MCF 10A (cell line): Measurements from ENCODE around the gene SLC9C1. TPM values are rescaled to one million over a fixed set of nuclear protein-coding genes. Genes with fewer than 3 reads are reported as not detected.

Experiments used
- BruUV-seq: library from RNA; stranded (reverse); fragments of 400-500 nt; replicated peaks from 2 replicates; lab custom pipeline; 2021; lab: Mats Ljungman, UMichigan
- CTCF ChIA-PET: fragments of 300-600 bp; sonication (Branson Sonifier 250); formaldehyde crosslinking; extraction: SDS; loops from one replicate; lab custom pipeline; 2021; ENCODE audit warnings: antibody characterized with exemption, inconsistent platforms; lab: Yijun Ruan, JAX
- POLR2A ChIA-PET: fragments of 300-600, 350-650 bp; sonication (Branson Sonifier 250); formaldehyde crosslinking; extraction: SDS; loops from one replicate; lab custom pipeline; 2020; ENCODE audit warnings: antibody characterized with exemption, inconsistent platforms; lab: Yijun Ruan, JAX
- DNase-seq: peaks from one replicate; pipeline ENCODE4 v3.0.0-alpha.2; 2018; ENCODE audit not compliant: unreplicated experiment
- H3K27ac Mint-ChIP-seq: one replicate; pipeline ENCODE4 v1.8.0; 2022; ENCODE audit warnings: mild to moderate bottlenecking, low read depth, mixed read lengths; ENCODE audit not compliant: unreplicated experiment
- H3K27me3 Mint-ChIP-seq: one replicate; pipeline ENCODE4 v1.8.0; 2022; ENCODE audit warnings: mixed read lengths; ENCODE audit not compliant: insufficient read depth, unreplicated experiment
- H3K36me3 Mint-ChIP-seq: one replicate; pipeline ENCODE4 v1.8.0; 2022; ENCODE audit warnings: mild to moderate bottlenecking, moderate library complexity, mixed read lengths; ENCODE audit not compliant: insufficient read depth, unreplicated experiment
- H3K4me1 Mint-ChIP-seq: one replicate; pipeline ENCODE4 v1.8.0; 2022; ENCODE audit warnings: mixed read lengths; ENCODE audit not compliant: insufficient read depth, unreplicated experiment
- H3K4me3 Mint-ChIP-seq: one replicate; pipeline ENCODE4 v1.8.0; 2022; ENCODE audit warnings: mild to moderate bottlenecking, moderate library complexity, mixed read lengths; ENCODE audit not compliant: unreplicated experiment
- H3K9me3 Mint-ChIP-seq: one replicate; pipeline ENCODE4 v1.8.0; 2022; ENCODE audit warnings: mixed read lengths; ENCODE audit not compliant: unreplicated experiment
- CTCF ChIP-seq: fragments of 200-600 bp; IDR thresholded peaks from one replicate; pipeline ENCODE4 v1.8.0; 2022; ENCODE audit warnings: antibody characterized with exemption, mild to moderate bottlenecking; ENCODE audit not compliant: unreplicated experiment
- intact Hi-C: fragments of 100-400 bp; cut with micrococcal nuclease; formaldehyde crosslinking; loops from 2 replicates; pipeline ENCODE4 v1.14.1; 2022
- total RNA-seq: library from RNA; stranded (reverse); gene quantifications from 2 replicates; pipeline ENCODE4 v1.2.3, GENCODE V29; 2022

Gene SLC9C1
- total RNA-seq, 1 experiment from 2014 or later, result not detected

- H3K4me1 Mint-ChIP-seq, result no peaks in the 10 kb centered on the region
- no TSS peak for BruUV-seq
- TF ChIP-seq CTCF, result no peak
- peaks cover 9% of the 10 kb centered on the region for H3K9me3 Mint-ChIP-seq
- no peaks in the 10 kb centered on the region for H3K36me3 Mint-ChIP-seq
- ChIA-PET POLR2A (interaction anchor here (1.9 kb wide), 1 partner anchor 10 kb away, joined by 4 read pairs; no protein-coding TSS in a partner anchor), CTCF (interaction anchor here (3.7 kb wide), 1 partner anchor 11 kb away, joined by 14 read pairs; no protein-coding TSS in a partner anchor)
- DNase-seq, result peak; percentile 31
- no peak overlapping the region for H3K4me3 Mint-ChIP-seq
- no peak overlapping the region for H3K27ac Mint-ChIP-seq
- intact Hi-C loops, result no loop called here
- no peaks in the 10 kb centered on the region for H3K27me3 Mint-ChIP-seq
Observed at GRCh38 chr3:112149136-112149535, 144.9 kb downstream of the SLC9C1 start.

- ChIA-PET CTCF (no interaction called here), POLR2A (no interaction called here)
- Mint-ChIP-seq H3K27ac (no peak overlapping the region), H3K27me3 (no peaks in the 10 kb centered on the region), H3K4me3 (no peak overlapping the region), H3K4me1 (peaks cover 5% of the 10 kb centered on the region), H3K36me3 (no peaks in the 10 kb centered on the region), H3K9me3 (peaks cover 9% of the 10 kb centered on the region)
- intact Hi-C loops, result no loop called here
- DNase-seq, result no peak
- BruUV-seq, result no TSS peak
- TF ChIP-seq CTCF, result no peak
Observed at GRCh38 chr3:112143689-112144088, 150.3 kb downstream of the SLC9C1 start.

GRCh38 chr3:112143251-112143650 is 150.8 kb downstream of the SLC9C1 start:
- Mint-ChIP-seq H3K4me1 (peaks cover 5% of the 10 kb centered on the region), H3K4me3 (no peak overlapping the region), H3K36me3 (no peaks in the 10 kb centered on the region), H3K27me3 (no peaks in the 10 kb centered on the region), H3K27ac (no peak overlapping the region), H3K9me3 (peaks cover 9% of the 10 kb centered on the region)
- intact Hi-C loops, result no loop called here
- CTCF ChIA-PET, result no interaction called here
- no peak for TF ChIP-seq CTCF
- POLR2A ChIA-PET, result no interaction called here
- no TSS peak for BruUV-seq
- DNase-seq, result no peak

DNA sequence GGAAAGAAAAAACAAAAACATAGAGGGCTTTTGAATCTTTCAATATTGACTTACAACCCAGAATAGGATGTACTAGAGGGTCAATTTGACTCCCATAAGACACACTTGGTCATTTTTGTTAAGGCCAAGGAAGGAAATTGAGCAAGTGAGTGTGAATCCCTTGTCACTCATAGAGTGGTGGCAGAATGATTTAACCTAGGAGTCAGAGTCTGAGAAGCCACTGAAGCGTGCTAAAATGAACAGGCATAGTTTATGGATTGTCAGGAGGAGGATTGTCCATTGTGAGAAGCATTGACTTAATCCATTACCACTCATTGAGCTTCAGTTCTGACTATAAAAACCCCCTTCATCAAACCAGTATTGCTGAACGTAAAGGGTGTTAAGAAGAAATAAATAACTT is 152.7 kb downstream of the SLC9C1 start:
- no peak overlapping the region for H3K27ac Mint-ChIP-seq
- DNase-seq, result no peak
- no TSS peak for BruUV-seq
- CTCF ChIA-PET, result no interaction called here
- intact Hi-C loops, result no loop called here
- no peaks in the 10 kb centered on the region for H3K36me3 Mint-ChIP-seq
- peaks cover 9% of the 10 kb centered on the region for H3K9me3 Mint-ChIP-seq
- no peaks in the 10 kb centered on the region for H3K27me3 Mint-ChIP-seq
- H3K4me3 Mint-ChIP-seq, result no peak overlapping the region
- no peak for TF ChIP-seq CTCF
- POLR2A ChIA-PET, result interaction anchor here (0.9 kb wide), 1 partner anchor 10 kb away, joined by 4 read pairs; no protein-coding TSS in a partner anchor
- peaks cover 12% of the 10 kb centered on the region for H3K4me1 Mint-ChIP-seq
